NCI-H2107 treated with DMSO at 0.1 percent for 48 hours (cell line): Measurements from ENCODE around the gene GATAD2B.

Experiments
- DNase-seq: peaks from one replicate; lab custom pipeline; 2025; ENCODE audit not compliant: unreplicated experiment; lab: John Stamatoyannopoulos, UW

The GATAD2B gene

GRCh38 chr1:153951801-153952200 is 29.0 kb upstream of the GATAD2B start:
- DNase-seq: no peak

- DNase-seq: no peak
Observed at GRCh38 chr1:153951183-153951582, 28.4 kb upstream of the GATAD2B start.

- peak; percentile 65 for DNase-seq
Observed at GRCh38 chr1:153946622-153947241, 24.0 kb upstream of the GATAD2B start, which contains the start of gene DENND4B. Gene DENND4B, minus strand, starts transcription at chr1:153946718. Its CDS starts 2,344 bp downstream, at chr1:153944374.

- no peak for DNase-seq
Observed at GRCh38 chr1:153945795-153946621, 23.2 kb upstream of the GATAD2B start.

GRCh38 chr1:153945131-153945794 is 22.5 kb upstream of the GATAD2B start:
- no peak for DNase-seq

GRCh38 chr1:153944827-153945117 is 22.0 kb upstream of the GATAD2B start:
- no peak for DNase-seq

GRCh38 chr1:153944005-153944826 is 21.4 kb upstream of the GATAD2B start:
- DNase-seq: no peak

- no peak for DNase-seq
Observed at GRCh38 chr1:153942766-153943549, 20.2 kb upstream of the GATAD2B start.

- no peak for DNase-seq
Observed at GRCh38 chr1:153941826-153942725, 19.3 kb upstream of the GATAD2B start.

GRCh38 chr1:153940756-153941155 is 18.0 kb upstream of the GATAD2B start:
- no peak for DNase-seq

GRCh38 chr1:153939476-153939875 is 16.7 kb upstream of the GATAD2B start:
- no peak for DNase-seq

- DNase-seq: no peak
Observed at GRCh38 chr1:153938996-153939395, 16.2 kb upstream of the GATAD2B start.

GRCh38 chr1:153937331-153937730 is 14.6 kb upstream of the GATAD2B start:
- DNase-seq: no peak

- no peak for DNase-seq
Observed at GRCh38 chr1:153936011-153936802, 13.4 kb upstream of the GATAD2B start.

- no peak for DNase-seq
Observed at GRCh38 chr1:153934746-153935145, 12.0 kb upstream of the GATAD2B start.

GRCh38 chr1:153933955-153934354 is 11.2 kb upstream of the GATAD2B start:
- DNase-seq: no peak

GRCh38 chr1:153933430-153933829 is 10.7 kb upstream of the GATAD2B start:
- no peak for DNase-seq
